GM23338 (cell line): ENCODE data around the gene KRTAP9-6. TPM values are rescaled to one million over a fixed set of nuclear protein-coding genes. Genes with fewer than 3 reads are reported as not detected.

Experiments
- polyA plus RNA-seq: library from polyadenylated mRNA; unstranded; fragments of >200 nt; fragmentation: Nextera tagmentation; extraction: Ambion mirVana; gene quantifications from 2 replicates; pipeline ENCODE4 v1.2.1, GENCODE V29; 2016
- small RNA-seq: library from RNA; depleted of rRNA; stranded (forward); fragments of <200 nt; gene quantifications from one replicate; pipeline ENCODE3, GENCODE V24; 2014; ENCODE audit warnings: low replicate concordance
- total RNA-seq: library from RNA; depleted of rRNA; stranded (reverse); fragments of >200 nt; shearing (Covaris generic); gene quantifications from 2 replicates; pipeline ENCODE4 v1.2.3, GENCODE V29; 2014; rRNA removed

The KRTAP9-6 gene
- total and polyA plus RNA-seq, 2 experiments from 2014 or later = not detected

Small RNA genes lying within 50 kb of the gene (small RNA-seq; reads per million reads assigned to genes)
- not detected for gene KRTAP9-10P

Other genes with a start within 250 kb of the KRTAP9-6 start
Only the 30 nearest of the 40 such genes appear.
- gene KRTAP2-4, start 199.5 kb upstream of the KRTAP9-6 start, total RNA-seq = not detected in 2 replicates
- not detected in 2 replicates for gene KRTAP2-4, start 199.5 kb upstream of the KRTAP9-6 start, polyA plus RNA-seq
- not detected in 2 replicates for gene KRTAP4-7, start 181.2 kb upstream of the KRTAP9-6 start, total RNA-seq
- not detected in 2 replicates for gene KRTAP4-7, start 181.2 kb upstream of the KRTAP9-6 start, polyA plus RNA-seq
- gene KRTAP4-8, start 167.2 kb upstream of the KRTAP9-6 start, total RNA-seq = not detected in 2 replicates
- not detected in 2 replicates for gene KRTAP4-8, start 167.2 kb upstream of the KRTAP9-6 start, polyA plus RNA-seq
- not detected in 2 replicates for gene KRTAP4-16, start 163.2 kb upstream of the KRTAP9-6 start, total RNA-seq
- not detected in 2 replicates for gene KRTAP4-16, start 163.2 kb upstream of the KRTAP9-6 start, polyA plus RNA-seq
- not detected in 2 replicates for gene KRTAP4-9, start 160.0 kb upstream of the KRTAP9-6 start, total RNA-seq
- not detected in 2 replicates for gene KRTAP4-9, start 160.0 kb upstream of the KRTAP9-6 start, polyA plus RNA-seq
- gene KRTAP4-11, start 147.0 kb upstream of the KRTAP9-6 start, total RNA-seq = not detected in 2 replicates
- gene KRTAP4-11, start 147.0 kb upstream of the KRTAP9-6 start, polyA plus RNA-seq = not detected in 2 replicates
- not detected in 2 replicates for gene KRTAP4-12, start 141.2 kb upstream of the KRTAP9-6 start, total RNA-seq
- not detected in 2 replicates for gene KRTAP4-12, start 141.2 kb upstream of the KRTAP9-6 start, polyA plus RNA-seq
- gene KRTAP4-6, start 124.8 kb upstream of the KRTAP9-6 start, total RNA-seq = not detected in 2 replicates
- gene KRTAP4-6, start 124.8 kb upstream of the KRTAP9-6 start, polyA plus RNA-seq = not detected in 2 replicates
- not detected in 2 replicates for gene KRTAP4-5, start 115.6 kb upstream of the KRTAP9-6 start, total RNA-seq
- gene KRTAP4-5, start 115.6 kb upstream of the KRTAP9-6 start, polyA plus RNA-seq = not detected in 2 replicates
- not detected in 2 replicates for gene KRTAP4-4, start 104.6 kb upstream of the KRTAP9-6 start, total RNA-seq
- not detected in 2 replicates for gene KRTAP4-4, start 104.6 kb upstream of the KRTAP9-6 start, polyA plus RNA-seq
- gene KRTAP4-3, start 97.2 kb upstream of the KRTAP9-6 start, total RNA-seq = not detected in 2 replicates
- gene KRTAP4-3, start 97.2 kb upstream of the KRTAP9-6 start, polyA plus RNA-seq = not detected in 2 replicates
- gene KRTAP4-2, start 87.2 kb upstream of the KRTAP9-6 start, total RNA-seq = not detected in 2 replicates
- gene KRTAP4-2, start 87.2 kb upstream of the KRTAP9-6 start, polyA plus RNA-seq = not detected in 2 replicates
- not detected in 2 replicates for gene KRTAP4-1, start 80.5 kb upstream of the KRTAP9-6 start, total RNA-seq
- gene KRTAP4-1, start 80.5 kb upstream of the KRTAP9-6 start, polyA plus RNA-seq = not detected in 2 replicates
- gene KRTAP9-1, start 75.5 kb upstream of the KRTAP9-6 start, total RNA-seq = not detected in 2 replicates
- gene KRTAP9-1, start 75.5 kb upstream of the KRTAP9-6 start, polyA plus RNA-seq = not detected in 2 replicates
- not detected in 2 replicates for gene KRTAP9-2, start 38.7 kb upstream of the KRTAP9-6 start, total RNA-seq
- gene KRTAP9-2, start 38.7 kb upstream of the KRTAP9-6 start, polyA plus RNA-seq = not detected in 2 replicates
- not detected in 2 replicates for gene KRTAP9-3, start 32.9 kb upstream of the KRTAP9-6 start, total RNA-seq
- gene KRTAP9-3, start 32.9 kb upstream of the KRTAP9-6 start, polyA plus RNA-seq = not detected in 2 replicates
- not detected in 2 replicates for gene KRTAP9-8, start 27.4 kb upstream of the KRTAP9-6 start, total RNA-seq
- not detected in 2 replicates for gene KRTAP9-8, start 27.4 kb upstream of the KRTAP9-6 start, polyA plus RNA-seq
- gene KRTAP9-4, start 15.7 kb upstream of the KRTAP9-6 start, total RNA-seq = not detected in 2 replicates
- gene KRTAP9-4, start 15.7 kb upstream of the KRTAP9-6 start, polyA plus RNA-seq = not detected in 2 replicates
- not detected in 2 replicates for gene KRTAP9-9, start 10.0 kb upstream of the KRTAP9-6 start, total RNA-seq
- not detected in 2 replicates for gene KRTAP9-9, start 10.0 kb upstream of the KRTAP9-6 start, polyA plus RNA-seq
- not detected in 2 replicates for gene KRTAP9-7, start 10.3 kb downstream of the KRTAP9-6 start, total RNA-seq
- not detected in 2 replicates for gene KRTAP9-7, start 10.3 kb downstream of the KRTAP9-6 start, polyA plus RNA-seq
- gene KRTAP29-1, start 37.5 kb downstream of the KRTAP9-6 start, total RNA-seq = not detected in 2 replicates
- gene KRTAP29-1, start 37.5 kb downstream of the KRTAP9-6 start, polyA plus RNA-seq = not detected in 2 replicates
- not detected in 2 replicates for gene KRTAP16-1, start 43.9 kb downstream of the KRTAP9-6 start, total RNA-seq
- gene KRTAP16-1, start 43.9 kb downstream of the KRTAP9-6 start, polyA plus RNA-seq = not detected in 2 replicates
- not detected in 2 replicates for gene KRTAP17-1, start 50.3 kb downstream of the KRTAP9-6 start, total RNA-seq
- not detected in 2 replicates for gene KRTAP17-1, start 50.3 kb downstream of the KRTAP9-6 start, polyA plus RNA-seq
- gene KRT33A, start 85.5 kb downstream of the KRTAP9-6 start, total RNA-seq = not detected in 2 replicates
- not detected in 2 replicates for gene KRT33A, start 85.5 kb downstream of the KRTAP9-6 start, polyA plus RNA-seq
- not detected in 2 replicates for gene KRT33B, start 104.4 kb downstream of the KRTAP9-6 start, total RNA-seq
- not detected in 2 replicates for gene KRT33B, start 104.4 kb downstream of the KRTAP9-6 start, polyA plus RNA-seq
- gene KRT34, start 116.9 kb downstream of the KRTAP9-6 start, total RNA-seq = not detected in 2 replicates
- not detected in 2 replicates for gene KRT34, start 116.9 kb downstream of the KRTAP9-6 start, polyA plus RNA-seq
- not detected in 2 replicates for gene KRT31, start 132.2 kb downstream of the KRTAP9-6 start, total RNA-seq
- not detected in 2 replicates for gene KRT31, start 132.2 kb downstream of the KRTAP9-6 start, polyA plus RNA-seq
- not detected in 2 replicates for gene KRT37, start 159.2 kb downstream of the KRTAP9-6 start, total RNA-seq
- not detected in 2 replicates for gene KRT37, start 159.2 kb downstream of the KRTAP9-6 start, polyA plus RNA-seq
- gene KRT38, start 175.6 kb downstream of the KRTAP9-6 start, total RNA-seq = not detected in 2 replicates
- not detected in 2 replicates for gene KRT38, start 175.6 kb downstream of the KRTAP9-6 start, polyA plus RNA-seq
- gene KRT32, start 202.0 kb downstream of the KRTAP9-6 start, total RNA-seq = not detected in 2 replicates
- gene KRT32, start 202.0 kb downstream of the KRTAP9-6 start, polyA plus RNA-seq = not detected in 2 replicates